HEK293T (cell line): ENCODE data around the gene VTN.

Experiments used
- CTCF ChIA-PET: fragments of 350-600 bp; formaldehyde crosslinking; extraction: SDS; loops from one replicate; lab custom pipeline; 2021; ENCODE audit warnings: antibody characterized with exemption, inconsistent platforms; lab: Yijun Ruan, JAX
- POLR2A ChIA-PET: fragments of 350-600 bp; formaldehyde crosslinking; extraction: SDS; loops from one replicate; lab custom pipeline; 2020; ENCODE audit warnings: antibody characterized with exemption, inconsistent platforms; lab: Yijun Ruan, JAX
- DNase-seq: peaks from one replicate; pipeline ENCODE4 v3.0.0; 2012; ENCODE audit warnings: mixed read lengths; ENCODE audit errors: extremely low spot score
- ARNT ChIP-seq: fragments of 450-650 bp; IDR thresholded peaks from 2 replicates; pipeline ENCODE4 v1.6.1; 2017; ENCODE audit warnings: mild to moderate bottlenecking
- BHLHE40 ChIP-seq: fragments of 450-650 bp; IDR thresholded peaks from 2 replicates; pipeline ENCODE4 v1.6.1; 2016; ENCODE audit warnings: mild to moderate bottlenecking, moderate library complexity, borderline replicate concordance
- CTBP1 ChIP-seq: fragments of 450-650 bp; IDR thresholded peaks from 2 replicates; pipeline ENCODE4 v1.6.1; 2016; ENCODE audit warnings: borderline replicate concordance
- ELF4 ChIP-seq: fragments of 450-650 bp; IDR thresholded peaks from 2 replicates; pipeline ENCODE4 v1.6.1; 2017; ENCODE audit warnings: antibody characterized with exemption
- FOXA1 ChIP-seq: fragments of 450-650 bp; IDR thresholded peaks from 2 replicates; pipeline ENCODE4 v1.6.1; 2016; ENCODE audit warnings: mild to moderate bottlenecking
- FOXK2 ChIP-seq: fragments of 450-650 bp; IDR thresholded peaks from 2 replicates; pipeline ENCODE4 v1.6.1; 2016; ENCODE audit warnings: mild to moderate bottlenecking
- FOXM1 ChIP-seq: fragments of 450-650 bp; IDR thresholded peaks from 2 replicates; pipeline ENCODE4 v1.6.1; 2017; ENCODE audit warnings: mild to moderate bottlenecking, borderline replicate concordance
- HDGF ChIP-seq: fragments of 450-650 bp; IDR thresholded peaks from 2 replicates; pipeline ENCODE4 v1.6.1; 2017; ENCODE audit warnings: antibody characterized with exemption, borderline replicate concordance
- L3MBTL2 ChIP-seq: fragments of 450-650 bp; conservative IDR thresholded peaks from 2 replicates; pipeline ENCODE4 v1.6.1; 2016; ENCODE audit warnings: mild to moderate bottlenecking
- LEF1 ChIP-seq: fragments of 450-650 bp; IDR thresholded peaks from 2 replicates; pipeline ENCODE4 v1.6.1; 2017; ENCODE audit warnings: mild to moderate bottlenecking, borderline replicate concordance
- NFRKB ChIP-seq: fragments of 450-650 bp; IDR thresholded peaks from 2 replicates; pipeline ENCODE4 v1.6.1; 2016; ENCODE audit warnings: mild to moderate bottlenecking, moderate library complexity
- PKNOX1 ChIP-seq: fragments of 450-650 bp; IDR thresholded peaks from 2 replicates; pipeline ENCODE4 v1.6.1; 2016
- SP1 ChIP-seq: fragments of 450-650 bp; IDR thresholded peaks from 2 replicates; pipeline ENCODE4 v1.6.1; 2017
- SUZ12 ChIP-seq: fragments of 450-650 bp; IDR thresholded peaks from 2 replicates; pipeline ENCODE4 v1.6.1; 2016; ENCODE audit warnings: mild to moderate bottlenecking
- TARDBP ChIP-seq: fragments of 450-650 bp; IDR thresholded peaks from 2 replicates; pipeline ENCODE4 v1.6.1; 2016
- ZNF384 ChIP-seq: fragments of 450-650 bp; IDR thresholded peaks from 2 replicates; pipeline ENCODE4 v1.6.1; 2016

The VTN gene

GRCh38 chr17:28370035-28370743 lies at the start of gene VTN:
Gene VTN (minus strand): TSS chr17:28370307. CDS start chr17:28370203, 104 bp downstream.
- ChIA-PET POLR2A (interaction anchor here (0.9 to 6.4 kb wide), 4 partner anchors 13 to 37 kb away, joined by 3 to 64 read pairs (median 10); partner anchors contain the start of genes IFT20, POLDIP2 and TNFAIP1), CTCF (interaction anchor here (0.6 to 2.3 kb wide), 2 partner anchors 47 to 104 kb away, joined by 4 to 14 read pairs; no protein-coding TSS in a partner anchor)
- no peak for TF ChIP-seq FOXK2
- TF ChIP-seq ELF4 = no peak
- no peak for TF ChIP-seq TARDBP
- no peak for TF ChIP-seq FOXA1
- no peak for TF ChIP-seq ARNT
- TF ChIP-seq FOXM1 = no peak
- no peak for TF ChIP-seq SUZ12
- no peak for TF ChIP-seq L3MBTL2
- no peak for TF ChIP-seq SP1
- no peak for TF ChIP-seq LEF1
- no peak for TF ChIP-seq ZNF384
- TF ChIP-seq CTBP1 = no peak
- no peak for TF ChIP-seq HDGF
- TF ChIP-seq PKNOX1 = no peak
- no peak for TF ChIP-seq NFRKB
- TF ChIP-seq BHLHE40 = no peak
- DNase-seq = no peak

- ChIA-PET POLR2A (interaction anchor here (0.7 to 2.1 kb wide), 6 partner anchors 10 to 81 kb away, joined by 3 to 29 read pairs (median 7); partner anchors contain the start of genes IFT20, POLDIP2, SLC46A1 and TNFAIP1), CTCF (interaction anchor here (0.5 to 3.4 kb wide), 19 partner anchors 8 to 763 kb away, joined by 3 to 45 read pairs (median 3); partner anchors contain the start of genes IFT20, MYO18A, SARM1 and SLC46A1)
- TF ChIP-seq ELF4 (no peak), LEF1 (no peak), CTBP1 (no peak), SP1 (no peak), SUZ12 (no peak), NFRKB (no peak), HDGF (no peak), BHLHE40 (no peak), FOXA1 (no peak), TARDBP (no peak), ZNF384 (no peak), L3MBTL2 (no peak), FOXM1 (no peak), ARNT (no peak), PKNOX1 (no peak), FOXK2 (no peak)
- peak; percentile 65 for DNase-seq
Measured at GRCh38 chr17:28416703-28417311, 46.7 kb upstream of the VTN start.

- no peak for DNase-seq
- no peak for TF ChIP-seq L3MBTL2
- TF ChIP-seq CTBP1 = no peak
- no peak for TF ChIP-seq ZNF384
- no peak for TF ChIP-seq FOXA1
- no peak for TF ChIP-seq ELF4
- TF ChIP-seq FOXM1 = no peak
- no peak for TF ChIP-seq LEF1
- TF ChIP-seq NFRKB = no peak
- no peak for TF ChIP-seq SUZ12
- no peak for TF ChIP-seq BHLHE40
- TF ChIP-seq TARDBP = no peak
- no peak for TF ChIP-seq PKNOX1
- no peak for TF ChIP-seq HDGF
- TF ChIP-seq FOXK2 = no peak
- TF ChIP-seq SP1 = no peak
- no peak for TF ChIP-seq ARNT
- ChIA-PET POLR2A (interaction anchor here (1.2 to 2.1 kb wide), 4 partner anchors 9 to 80 kb away, joined by 7 to 29 read pairs (median 10); partner anchors contain the start of genes IFT20, POLDIP2, SLC46A1 and TNFAIP1), CTCF (interaction anchor here (0.7 to 3.4 kb wide), 9 partner anchors 9 to 156 kb away, joined by 3 to 45 read pairs (median 10); partner anchors contain the start of genes IFT20, SARM1, SLC46A1 and TNFAIP1)
Measured at GRCh38 chr17:28415886-28416285, 45.8 kb upstream of the VTN start.

- CTCF ChIA-PET = interaction anchor here (0.7 kb wide), 1 partner anchor 283 kb away, joined by 3 read pairs; no protein-coding TSS in a partner anchor
- TF ChIP-seq FOXK2 = no peak
- TF ChIP-seq ZNF384 = no peak
- no peak for TF ChIP-seq CTBP1
- no peak for TF ChIP-seq L3MBTL2
- TF ChIP-seq LEF1 = no peak
- no peak for TF ChIP-seq FOXM1
- TF ChIP-seq HDGF = no peak
- no peak for TF ChIP-seq SP1
- TF ChIP-seq ELF4 = no peak
- no peak for TF ChIP-seq NFRKB
- no peak for TF ChIP-seq BHLHE40
- DNase-seq = no peak
- POLR2A ChIA-PET = no interaction called here
Measured at GRCh38 chr17:28413804-28414203, 43.7 kb upstream of the VTN start.

- ChIA-PET POLR2A (no interaction called here), CTCF (no interaction called here)
- TF ChIP-seq ZNF384 = no peak
- TF ChIP-seq TARDBP = no peak
- no peak for TF ChIP-seq FOXK2
- no peak for TF ChIP-seq HDGF
- no peak for TF ChIP-seq ARNT
- TF ChIP-seq LEF1 = no peak
- no peak for TF ChIP-seq CTBP1
- DNase-seq = no peak
Measured at GRCh38 chr17:28412099-28412498, 42.0 kb upstream of the VTN start.
